Neural cell (in vitro differentiated cells): ENCODE data around the gene NEFH. TPM values are rescaled to one million over a fixed set of nuclear protein-coding genes. Genes with fewer than 3 reads are reported as not detected.

Experiments
- polyA plus RNA-seq: library from polyadenylated mRNA; depleted of rRNA; stranded (reverse); fragments of >200 nt; gene quantifications from 2 replicates; pipeline ENCODE4 v1.2.3, GENCODE V29; 2014

NEFH gene
- polyA plus RNA-seq, 1 donor from 2014 or later = 0.05 TPM

Other genes starting within 250 kb of the NEFH start
- gene RHBDD3, start 212.2 kb upstream of the NEFH start, polyA plus RNA-seq = 114 and 135 TPM in 2 replicates
- 277 and 287 TPM in 2 replicates for gene EWSR1, start 211.9 kb upstream of the NEFH start, polyA plus RNA-seq
- 0.77 and 2.3 TPM in 2 replicates for gene GAS2L1, start 173.6 kb upstream of the NEFH start, polyA plus RNA-seq
- 0.26 and 3.0 TPM in 2 replicates for gene RASL10A, start 164.5 kb upstream of the NEFH start, polyA plus RNA-seq
- gene AP1B1, start 91.6 kb upstream of the NEFH start, polyA plus RNA-seq = 43.8 and 44.3 TPM in 2 replicates
- not detected in 2 replicates for gene RFPL1, start 41.6 kb upstream of the NEFH start, polyA plus RNA-seq
- gene THOC5, start 73.5 kb downstream of the NEFH start, polyA plus RNA-seq = 33.4 and 38.6 TPM in 2 replicates
- gene NIPSNAP1, start 100.9 kb downstream of the NEFH start, polyA plus RNA-seq = 229 and 244 TPM in 2 replicates
- 17.0 and 18.7 TPM in 2 replicates for gene NF2, start 123.4 kb downstream of the NEFH start, polyA plus RNA-seq
- 0.67 and 0.90 TPM in 2 replicates for gene CABP7, start 239.8 kb downstream of the NEFH start, polyA plus RNA-seq